SH-SY5Y (cell line): ENCODE results near the gene SECISBP2.

Source experiments
- GATA2 ChIP-seq: IDR thresholded peaks from 2 replicates; pipeline ENCODE4 v1.6.1; 2011; ENCODE audit warnings: mild to moderate bottlenecking, low read depth, low read length
- GATA3 ChIP-seq: IDR thresholded peaks from 2 replicates; pipeline ENCODE4 v1.6.1; 2011; ENCODE audit warnings: low read depth, mild to moderate bottlenecking, low read length, moderate library complexity

Gene SECISBP2

DNA sequence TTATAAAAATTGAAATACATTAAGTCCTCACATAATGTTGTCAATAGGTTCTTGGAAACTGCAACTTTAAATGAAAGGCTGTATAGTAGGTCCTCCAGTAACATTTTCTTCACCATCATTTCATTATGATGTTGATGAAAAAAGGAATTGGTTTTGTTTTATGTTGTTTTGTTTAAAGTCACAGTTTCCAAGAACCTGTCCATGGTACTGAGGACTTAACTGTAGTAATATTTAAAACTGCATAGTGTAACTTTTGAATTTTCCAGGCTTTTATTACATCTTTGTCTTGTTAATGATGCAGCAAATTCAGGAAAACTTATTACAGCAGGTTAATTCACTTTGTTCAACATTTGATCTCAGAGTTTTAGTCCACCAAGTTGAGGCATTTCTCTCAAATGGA lies 11.6 kb downstream of the SECISBP2 start:
- TF ChIP-seq GATA3 (no peak), GATA2 (no peak)

DNA sequence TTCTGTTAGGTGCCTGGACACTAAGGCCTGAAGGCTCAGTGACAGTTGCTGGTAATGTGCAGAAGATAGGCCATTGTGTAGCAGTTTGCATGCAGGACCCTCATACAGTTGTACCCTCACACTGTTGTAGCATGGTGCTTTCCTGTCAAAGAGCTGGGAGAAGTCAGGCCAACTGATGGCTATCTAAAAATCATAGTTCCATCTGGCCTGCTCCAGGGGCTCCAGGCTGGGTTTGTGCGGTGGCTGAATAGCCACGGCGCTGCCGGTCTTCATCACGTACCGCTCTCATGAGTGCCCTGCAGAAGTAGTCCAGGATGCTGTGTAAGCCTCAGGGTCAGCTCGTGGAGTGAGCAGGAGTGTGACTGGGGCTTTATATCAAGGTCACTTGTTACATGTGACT lies 12.2 kb downstream of the SECISBP2 start:
- peak; percentile 98 for TF ChIP-seq GATA2
- peak; percentile 88 for TF ChIP-seq GATA3

DNA sequence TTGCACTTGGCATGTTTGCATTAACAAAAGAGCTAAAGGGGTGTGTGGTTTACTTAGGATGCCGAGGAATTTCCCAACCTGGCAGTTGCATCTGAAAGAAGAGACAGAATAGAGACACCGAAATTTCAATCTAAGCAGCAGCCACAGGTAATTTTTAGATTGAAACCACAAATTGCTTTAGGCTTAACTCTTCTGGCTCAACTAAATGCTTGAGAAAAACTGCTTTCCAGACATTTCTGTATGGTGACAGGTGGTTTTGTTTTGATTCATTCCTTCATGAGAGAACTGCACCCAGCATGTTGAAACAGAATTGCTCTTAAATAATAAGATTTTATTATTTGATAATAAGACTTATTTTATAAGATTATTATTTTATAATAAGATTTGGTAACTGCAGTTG lies 21.5 kb downstream of the SECISBP2 start:
- TF ChIP-seq GATA2 (no peak), GATA3 (no peak)

- no peak for TF ChIP-seq GATA2
- TF ChIP-seq GATA3: no peak
These were observed 22.0 kb downstream of the SECISBP2 start for GRCh38 chr9:89340332-89340731.

DNA sequence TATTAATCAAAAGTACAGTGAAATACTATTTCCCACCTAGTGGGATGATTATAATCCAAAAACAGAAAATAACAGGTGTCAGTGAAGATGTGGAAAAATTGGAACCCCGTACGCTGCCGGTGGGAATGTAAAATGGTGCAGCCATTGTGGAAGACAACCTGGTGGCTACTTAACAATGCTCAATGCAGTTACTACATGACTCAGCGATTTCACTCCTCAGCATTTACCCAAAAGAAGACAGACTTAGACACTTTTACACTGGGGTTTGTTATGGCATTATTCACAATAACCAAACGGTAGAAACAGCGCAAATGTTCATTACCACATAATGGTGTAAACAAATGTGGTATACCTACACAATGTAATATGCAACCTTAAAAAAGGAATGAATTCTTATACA lies 23.9 kb downstream of the SECISBP2 start:
- TF ChIP-seq GATA3 (no peak), GATA2 (no peak)

- TF ChIP-seq GATA3 (no peak), GATA2 (no peak)
These were observed 24.6 kb downstream of the SECISBP2 start for GRCh38 chr9:89342948-89343347.

GRCh38 chr9:89345476-89345875 lies 27.2 kb downstream of the SECISBP2 start:
- no peak for TF ChIP-seq GATA2
- no peak for TF ChIP-seq GATA3

GRCh38 chr9:89346696-89347095 lies 28.4 kb downstream of the SECISBP2 start:
- TF ChIP-seq GATA2 (no peak), GATA3 (no peak)

DNA sequence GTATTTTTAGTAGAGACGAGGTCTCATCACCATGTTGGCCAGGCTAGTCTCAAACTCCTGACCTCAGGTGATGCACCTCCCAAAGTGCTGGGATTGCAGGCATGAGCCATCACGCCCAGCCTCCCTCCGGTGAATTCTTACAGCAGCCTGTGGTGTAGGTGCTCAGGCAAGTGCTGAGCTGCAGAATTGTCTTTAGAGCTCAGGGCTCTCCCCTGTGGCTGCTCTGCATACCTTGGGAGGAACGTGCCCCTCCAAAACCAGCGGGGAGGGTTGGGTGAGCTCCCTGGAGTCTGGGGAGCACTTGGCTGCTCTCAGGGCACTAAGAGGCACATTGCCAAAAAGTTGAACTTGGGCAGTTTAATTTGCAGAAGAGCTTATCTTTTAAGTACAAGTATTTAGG lies 29.4 kb downstream of the SECISBP2 start:
- TF ChIP-seq GATA3 (no peak), GATA2 (no peak)

DNA sequence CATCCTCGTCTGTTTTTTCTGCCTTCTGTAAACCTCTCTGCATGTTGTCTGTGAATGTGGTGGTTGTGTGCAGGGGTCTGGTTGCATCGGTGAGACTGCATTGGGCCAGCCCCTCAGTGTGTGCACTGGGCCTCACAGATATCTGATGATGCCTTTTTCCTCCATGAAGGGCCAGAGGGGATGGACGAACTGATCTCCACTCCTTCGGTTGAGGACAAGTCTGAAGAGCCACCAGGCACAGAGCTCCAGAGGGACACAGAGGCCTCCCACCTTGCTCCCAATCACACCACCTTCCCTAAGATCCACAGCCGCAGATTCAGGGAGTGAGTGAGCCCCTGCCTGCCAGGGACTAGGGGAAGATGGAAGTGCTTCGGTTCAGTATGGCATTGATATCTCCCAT lies 31.3 kb downstream of the SECISBP2 start:
- no peak for TF ChIP-seq GATA2
- TF ChIP-seq GATA3: no peak

- TF ChIP-seq GATA3 (no peak), GATA2 (no peak)
These were observed 32.8 kb downstream of the SECISBP2 start for GRCh38 chr9:89350988-89351557.

DNA sequence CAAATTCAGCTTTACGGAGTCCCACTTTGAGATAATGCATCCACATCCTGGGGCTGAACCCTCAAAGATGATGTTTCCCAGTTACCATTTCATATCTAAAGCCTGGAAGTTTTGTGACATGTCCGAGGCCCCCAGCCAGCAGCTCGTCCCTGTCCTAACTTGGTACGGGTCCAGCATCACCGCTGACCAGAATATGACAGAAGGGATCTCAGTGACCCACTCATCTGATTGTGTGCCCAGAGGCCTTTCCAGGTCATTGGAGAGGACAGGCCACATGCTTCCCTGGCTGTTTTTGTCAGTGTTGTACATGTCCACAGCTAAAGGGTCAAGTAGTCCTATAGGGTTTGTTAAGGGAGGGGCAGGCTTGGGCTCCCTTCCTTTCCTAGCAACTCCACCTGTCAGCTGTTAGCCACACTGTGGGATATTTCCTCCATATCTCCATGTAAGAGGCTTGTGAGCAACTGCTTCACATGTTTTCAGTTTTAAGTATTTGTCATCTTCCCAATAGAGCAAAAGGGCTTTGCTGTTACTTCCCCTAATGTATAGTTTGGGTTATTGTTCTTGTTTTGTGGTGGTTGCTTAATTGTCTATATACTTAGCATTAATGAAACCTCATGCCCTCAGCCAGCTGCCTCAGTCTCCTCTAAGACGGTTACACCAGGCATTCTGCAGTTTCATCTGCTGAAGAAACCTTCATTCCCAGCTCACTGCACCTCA lies 33.4 kb downstream of the SECISBP2 start:
- TF ChIP-seq GATA2 (no peak), GATA3 (no peak)

DNA sequence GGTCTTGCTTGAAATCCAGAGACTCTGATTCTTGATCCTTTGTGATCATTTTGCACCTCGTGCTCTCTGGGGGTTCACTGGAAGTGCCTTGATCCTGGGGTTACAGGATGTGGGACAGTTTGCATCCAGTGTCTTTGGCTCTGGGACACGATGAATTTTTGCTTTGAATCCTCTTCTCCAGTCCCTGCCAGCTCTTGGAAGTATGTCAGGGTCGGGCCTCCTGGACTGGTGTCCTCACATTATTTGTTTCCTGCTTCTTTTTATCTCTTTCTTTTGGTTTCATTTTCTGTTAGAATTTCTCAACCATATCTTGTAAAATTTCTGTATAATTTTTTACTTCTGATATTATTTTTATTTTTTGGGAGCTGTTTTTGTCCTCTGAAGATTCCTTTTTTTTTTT lies 34.2 kb downstream of the SECISBP2 start:
- TF ChIP-seq GATA3 (no peak), GATA2 (no peak)

- TF ChIP-seq GATA2 (no peak), GATA3 (no peak)
These were observed 34.8 kb downstream of the SECISBP2 start for GRCh38 chr9:89352874-89353649.

GRCh38 chr9:89353989-89354388 lies 35.7 kb downstream of the SECISBP2 start:
- TF ChIP-seq GATA3: no peak
- no peak for TF ChIP-seq GATA2

- no peak for TF ChIP-seq GATA3
- TF ChIP-seq GATA2: no peak
These were observed 36.2 kb downstream of the SECISBP2 start for GRCh38 chr9:89354471-89354870.
